Measurements from ENCODE around the gene RALBP1. TPM values are rescaled to one million over a fixed set of nuclear protein-coding genes. Genes with fewer than 3 reads are reported as not detected.

Gene RALBP1
- total and polyA plus RNA-seq, 12 donors, result 22.5 to 59.9 (median 44.8) TPM

GRCh38 chr18:9437021-9437437 lies 38.3 kb upstream of the RALBP1 start:
- DNase-seq, result no peak
- no peak overlapping the region for H3K4me3 ChIP-seq
- WGBS, 4 donors, result 54 to 78% (median 66%) methylated on average over 5 of the region's 5 CpGs
- no peaks in the 10 kb centered on the region for H3K9me3 ChIP-seq (replicated peaks in 1 of 3)
- intact Hi-C loops (cut with DNase I), result no loop called here
- H3K27ac ChIP-seq, result no peak overlapping the region
- no peaks in the 10 kb centered on the region for H3K36me3 ChIP-seq (replicated peaks in 1 of 2)
- TF ChIP-seq, protein P1, sequence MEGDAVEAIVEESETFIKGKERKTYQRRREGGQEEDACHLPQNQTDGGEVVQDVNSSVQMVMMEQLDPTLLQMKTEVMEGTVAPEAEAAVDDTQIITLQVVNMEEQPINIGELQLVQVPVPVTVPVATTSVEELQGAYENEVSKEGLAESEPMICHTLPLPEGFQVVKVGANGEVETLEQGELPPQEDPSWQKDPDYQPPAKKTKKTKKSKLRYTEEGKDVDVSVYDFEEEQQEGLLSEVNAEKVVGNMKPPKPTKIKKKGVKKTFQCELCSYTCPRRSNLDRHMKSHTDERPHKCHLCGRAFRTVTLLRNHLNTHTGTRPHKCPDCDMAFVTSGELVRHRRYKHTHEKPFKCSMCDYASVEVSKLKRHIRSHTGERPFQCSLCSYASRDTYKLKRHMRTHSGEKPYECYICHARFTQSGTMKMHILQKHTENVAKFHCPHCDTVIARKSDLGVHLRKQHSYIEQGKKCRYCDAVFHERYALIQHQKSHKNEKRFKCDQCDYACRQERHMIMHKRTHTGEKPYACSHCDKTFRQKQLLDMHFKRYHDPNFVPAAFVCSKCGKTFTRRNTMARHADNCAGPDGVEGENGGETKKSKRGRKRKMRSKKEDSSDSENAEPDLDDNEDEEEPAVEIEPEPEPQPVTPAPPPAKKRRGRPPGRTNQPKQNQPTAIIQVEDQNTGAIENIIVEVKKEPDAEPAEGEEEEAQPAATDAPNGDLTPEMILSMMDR (IDR thresholded peaks at IDR 0.05), result no peak
- no peak for TF ChIP-seq POLR2A (IDR thresholded peaks at IDR 0.05)
- no peaks in the 10 kb centered on the region for H3K27me3 ChIP-seq
- H3K4me1 ChIP-seq (replicated peaks in 1 of 2), result no peaks in the 10 kb centered on the region

DNA sequence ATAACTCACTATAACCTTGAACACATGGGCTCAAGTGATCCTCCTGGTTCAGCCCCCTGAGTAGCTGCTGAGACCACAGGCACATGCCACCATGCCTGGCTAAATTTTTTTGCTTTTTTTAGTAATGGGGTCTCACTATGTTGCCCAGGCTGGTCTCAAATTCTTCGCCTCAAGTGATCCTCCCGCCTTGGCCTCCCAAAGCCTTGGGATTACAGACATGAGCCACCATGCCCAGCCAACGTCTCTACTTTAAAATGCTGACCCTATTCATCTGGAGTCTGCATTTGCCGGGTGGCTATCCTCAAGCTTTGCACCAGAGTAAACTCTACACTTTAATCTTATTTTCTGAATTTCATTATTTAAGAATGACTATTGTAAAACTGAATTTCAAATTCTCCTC lies 37.6 kb upstream of the RALBP1 start:
- 93 to 97% (median 95%) methylated on average over 4 of the region's 4 CpGs for WGBS, 4 donors
- Histone ChIP-seq H3K36me3 (replicated peaks in 1 of 2) (no peaks in the 10 kb centered on the region), H3K9me3 (replicated peaks in 1 of 3) (no peaks in the 10 kb centered on the region), H3K27ac (no peak overlapping the region), H3K27me3 (no peaks in the 10 kb centered on the region), H3K4me1 (replicated peaks in 1 of 2) (no peaks in the 10 kb centered on the region), H3K4me3 (no peak overlapping the region)
- TF ChIP-seq, protein P1 (IDR thresholded peaks at IDR 0.05), result no peak
- TF ChIP-seq POLR2A (IDR thresholded peaks at IDR 0.05), result no peak
- DNase-seq, result no peak
- intact Hi-C loops (cut with DNase I), result no loop called here

- intact Hi-C loops (cut with DNase I), result no loop called here
- no peaks in the 10 kb centered on the region for H3K36me3 ChIP-seq (replicated peaks in 1 of 2)
These were observed 34.3 kb upstream of the RALBP1 start for GRCh38 chr18:9441061-9441460.

DNA sequence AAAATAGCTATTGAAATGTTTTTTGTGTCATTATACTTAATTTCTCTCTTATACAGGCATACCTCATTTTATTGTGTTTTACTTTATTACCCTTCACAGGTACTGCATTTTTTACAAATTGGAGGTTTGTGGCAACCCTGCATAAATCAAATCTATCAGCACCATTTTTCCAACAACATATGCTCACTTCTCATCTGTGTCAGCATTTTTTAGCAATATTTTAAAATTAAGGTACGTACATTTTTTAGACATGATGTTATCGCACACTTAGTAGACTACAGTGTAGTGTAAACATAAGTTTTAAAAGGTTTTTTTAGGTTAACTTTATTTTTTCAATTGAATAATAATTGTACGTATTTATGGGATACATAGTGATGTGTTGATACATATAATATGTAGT lies 30.8 kb upstream of the RALBP1 start:
- intact Hi-C loops (cut with DNase I), result no loop called here
- H3K9me3 ChIP-seq (replicated peaks in 1 of 3), result no peaks in the 10 kb centered on the region
- no peak for DNase-seq
- WGBS, 4 donors, result 86 to 95% (median 88%) methylated on average over 3 of the region's 3 CpGs
- H3K4me1 ChIP-seq (replicated peaks in 1 of 2), result no peaks in the 10 kb centered on the region
- no peak overlapping the region for H3K4me3 ChIP-seq
- H3K36me3 ChIP-seq (replicated peaks in 1 of 2), result no peaks in the 10 kb centered on the region
- H3K27me3 ChIP-seq, result no peaks in the 10 kb centered on the region
- H3K27ac ChIP-seq, result no peak overlapping the region
- no peak for TF ChIP-seq POLR2A (IDR thresholded peaks at IDR 0.05)
- TF ChIP-seq, protein P1 (IDR thresholded peaks at IDR 0.05), result no peak

More at GRCh38 chr18:9441061-9441460, 34.3 kb upstream of the RALBP1 start:
- Histone ChIP-seq H3K4me3 (no peak overlapping the region), H3K9me3 (replicated peaks in 1 of 3) (no peaks in the 10 kb centered on the region), H3K4me1 (replicated peaks in 1 of 2) (no peaks in the 10 kb centered on the region), H3K27ac (no peak overlapping the region), H3K27me3 (no peaks in the 10 kb centered on the region)
- WGBS, 4 donors, result 89 to 95% (median 92%) methylated on average over 3 of the region's 3 CpGs
- TF ChIP-seq, protein P1 (IDR thresholded peaks at IDR 0.05), result no peak
- no peak for TF ChIP-seq POLR2A (IDR thresholded peaks at IDR 0.05)
- no peak for DNase-seq

Data from adrenal gland (tissue), 12 donors.